B cell (primary cell): ENCODE data around the gene CRYBA2. TPM values are rescaled to one million over a fixed set of nuclear protein-coding genes. Genes with fewer than 3 reads are reported as not detected.

ENCODE experiments used
- ATAC-seq: fragments of 200-7000 bp; cut with Tn5 transposase; one replicate; pipeline ENCODE4 v1.10.0; 2021; ENCODE audit warnings: low read depth, mild to moderate bottlenecking, moderate number of reproducible peaks, moderate library complexity
- CTCF ChIA-PET: fragments of 350-600 bp; sonication (Branson Sonifier 250); formaldehyde crosslinking; loops from one replicate; lab custom pipeline; 2021; ENCODE audit warnings: antibody characterized with exemption, inconsistent platforms; lab: Charles Lee
- POLR2A ChIA-PET: fragments of 350-600 bp; sonication (Branson Sonifier 250); formaldehyde crosslinking; loops from one replicate; lab custom pipeline; 2021; ENCODE audit warnings: antibody characterized with exemption; lab: Charles Lee
- DNase-seq: peaks from one replicate; pipeline ENCODE4 v3.0.0; 2013
- H2AFZ ChIP-seq: 2 replicates; pipeline ENCODE4 v1.6.1; 2012; ENCODE audit warnings: mild to moderate bottlenecking, low read depth, low read length; ENCODE audit not compliant: insufficient read depth, poor library complexity, severe bottlenecking
- H3K27ac ChIP-seq, 2 donors: 1 replicate in 1 of 2; 2 replicates in 1 of 2; pipeline ENCODE4 v1.5.1; 2012 to 2013; ENCODE audit warnings: low read length in 2 of 2, mild to moderate bottlenecking in 2 of 2, moderate library complexity in 1 of 2
- H3K27me3 ChIP-seq, 4 experiments: fragments of 200-600 bp in 1 of 4; sonication (generic) in 1 of 4; replicated peaks in 1 of 4; 1 replicate in 2 of 4; 2 replicates in 2 of 4; pipeline versions ENCODE4 v1.6.1 to v1.7.0; 2013 to 2016; ENCODE audit warnings: low read length in 3 of 4, mild to moderate bottlenecking in 2 of 4, mixed read lengths in 1 of 4, moderate library complexity in 1 of 4; ENCODE audit not compliant: insufficient read depth in 4 of 4, control insufficient read depth in 3 of 4; ENCODE audit errors: control extremely low read depth in 1 of 4
- H3K36me3 ChIP-seq, 2 experiments: replicated peaks in 1 of 2; 1 replicate in 1 of 2; 2 replicates in 1 of 2; pipeline versions ENCODE4 v1.6.1 to v1.7.1; 2013; ENCODE audit warnings: low read length in 1 of 2; ENCODE audit not compliant: insufficient read depth in 2 of 2, control insufficient read depth in 1 of 2; ENCODE audit errors: control extremely low read depth in 1 of 2, extremely low read depth in 1 of 2
- H3K4me1 ChIP-seq, 2 donors: fragments of 200-600 bp in 1 of 2; sonication (generic) in 1 of 2; 1 replicate in 1 of 2; 2 replicates in 1 of 2; pipeline versions ENCODE4 v1.5.1 to v1.6.1; 2013 to 2017; ENCODE audit warnings: low read length in 2 of 2; ENCODE audit not compliant: control insufficient read depth in 2 of 2, insufficient read depth in 2 of 2
- H3K4me2 ChIP-seq: replicated peaks from 2 replicates; pipeline ENCODE3; 2012; ENCODE audit warnings: mild to moderate bottlenecking, low read depth, low read length; ENCODE audit not compliant: poor library complexity, severe bottlenecking
- H3K4me3 ChIP-seq, 5 experiments: fragments of 200-600 bp in 1 of 5; sonication (generic) in 1 of 5; 1 replicate in 3 of 5; 2 replicates in 2 of 5; pipeline versions ENCODE4 v1.5.1 to v1.7.0; 2011 to 2016; ENCODE audit warnings: low read length in 4 of 5, mild to moderate bottlenecking in 4 of 5, low read depth in 2 of 5, control low read depth in 1 of 5, moderate library complexity in 1 of 5; ENCODE audit not compliant: insufficient read depth in 1 of 5; ENCODE audit errors: control extremely low read depth in 1 of 5, extremely low read depth in 1 of 5
- H3K79me2 ChIP-seq: fragments of 200-600 bp; sonication (generic); one replicate; pipeline ENCODE4 v1.6.0; 2016; ENCODE audit warnings: low read length; ENCODE audit not compliant: control insufficient read depth, insufficient read depth
- H3K9ac ChIP-seq: fragments of 200-600 bp; sonication (generic); 2 replicates; pipeline ENCODE4 v1.6.1; 2017; ENCODE audit warnings: mild to moderate bottlenecking, low read length, moderate library complexity
- H3K9me3 ChIP-seq, 3 donors: one replicate each; pipeline versions ENCODE4 v1.6.1 to v1.7.1; 2013; ENCODE audit warnings: low read length in 2 of 3; ENCODE audit not compliant: control insufficient read depth in 2 of 3, insufficient read depth in 1 of 3; ENCODE audit errors: control extremely low read depth in 1 of 3
- H4K20me1 ChIP-seq: 2 replicates; pipeline ENCODE4 v1.6.0; 2012; ENCODE audit warnings: mild to moderate bottlenecking, low read length; ENCODE audit not compliant: insufficient read depth, control insufficient read depth, poor library complexity, severe bottlenecking
- H3K27ac Mint-ChIP-seq: one replicate; pipeline ENCODE4 v1.8.0; 2021; ENCODE audit warnings: mixed read lengths
- H3K27me3 Mint-ChIP-seq: one replicate; pipeline ENCODE4 v1.8.0; 2021; ENCODE audit warnings: mixed read lengths
- H3K4me1 Mint-ChIP-seq: one replicate; pipeline ENCODE4 v1.8.0; 2021; ENCODE audit warnings: mixed read lengths
- H3K4me3 Mint-ChIP-seq: one replicate; pipeline ENCODE4 v1.8.0; 2021; ENCODE audit warnings: mixed read lengths
- H3K9me3 Mint-ChIP-seq: one replicate; pipeline ENCODE4 v1.8.0; 2022; ENCODE audit warnings: mixed read lengths; ENCODE audit not compliant: insufficient read depth
- CTCF ChIP-seq: fragments of 200-600 bp; IDR thresholded peaks from one replicate; pipeline ENCODE4 v1.8.0; 2022; ENCODE audit warnings: antibody characterized with exemption, mild to moderate bottlenecking
- EZH2 ChIP-seq: IDR thresholded peaks from 2 replicates; pipeline ENCODE4 v1.6.1; 2012; ENCODE audit warnings: borderline replicate concordance, low read depth, mild to moderate bottlenecking, moderate library complexity, low read length; ENCODE audit not compliant: insufficient read depth, poor library complexity, severe bottlenecking
- WGBS: methylation state at CpG from one replicate; pipeline ENCODE4 v1.1.5; 2013; ENCODE audit warnings: missing lambda C conversion rate; ENCODE audit not compliant: insufficient coverage; 5-methylcytosine and 5-hydroxymethylcytosine counted together
- intact Hi-C: fragments of 100-400 bp; cut with micrococcal nuclease; formaldehyde crosslinking; loops from one replicate; pipeline ENCODE4 v1.10.0; 2022
- polyA plus RNA-seq: library from polyadenylated mRNA; depleted of rRNA; stranded (reverse); fragments of >200 nt; gene quantifications from 2 replicates; pipeline ENCODE4 v1.2.3, GENCODE V29; 2012
- total RNA-seq, 2 donors: library from RNA; stranded (reverse); fragments of 120-200 nt in 1 of 2; gene quantifications; 1 replicate in 1 of 2; 2 replicates in 1 of 2; pipeline versions ENCODE4 v1.2.3 to v1.2.4, GENCODE V29; 2013 to 2022

Gene CRYBA2
- total and polyA plus RNA-seq, 2 donors (not counting 1 experiment from before 2014, with no cell fraction given), result not detected

GRCh38 chr2:218999021-218999880 is 6.0 kb upstream of the CRYBA2 start:
- DNase-seq (no peak), ATAC-seq (no peak)
- Histone ChIP-seq H3K27me3 (peaks cover 0 to 90% (median 56%) of the 10 kb centered on the region in 4 experiments), H3K36me3 (no peaks in the 10 kb centered on the region), H3K4me1 (peaks cover 35 to 56% of the 10 kb centered on the region in 2 donors), H3K9ac (no peak overlapping the region), H3K4me2 (no peak overlapping the region), H2AFZ (no peak overlapping the region), H3K79me2 (no peaks in the 10 kb centered on the region), H4K20me1 (no peaks in the 10 kb centered on the region), H3K9me3 (peaks cover 0 to 31% (median 0%) of the 10 kb centered on the region in 3 donors), H3K4me3 (no peak overlapping the region), H3K27ac (no peak overlapping the region)
- intact Hi-C loops, result loop anchor here (10.0 kb wide), 1 partner anchor 56 kb away; no protein-coding TSS in a partner anchor
- ChIA-PET CTCF (interaction anchor here (0.6 kb wide), 1 partner anchor 19 kb away, joined by 3 read pairs; no protein-coding TSS in a partner anchor), POLR2A (no interaction called here)
- 58% methylated on average over 5 of the region's 10 CpGs for WGBS
- TF ChIP-seq CTCF, result no peak
- no peak for TF ChIP-seq EZH2
- Mint-ChIP-seq H3K4me3 (no peak overlapping the region), H3K9me3 (no peaks in the 10 kb centered on the region), H3K4me1 (peaks cover 28% of the 10 kb centered on the region), H3K27me3 (peaks cover 60% of the 10 kb centered on the region), H3K27ac (no peak overlapping the region)
